Measurements from ENCODE around the gene VEGFB.

DNA sequence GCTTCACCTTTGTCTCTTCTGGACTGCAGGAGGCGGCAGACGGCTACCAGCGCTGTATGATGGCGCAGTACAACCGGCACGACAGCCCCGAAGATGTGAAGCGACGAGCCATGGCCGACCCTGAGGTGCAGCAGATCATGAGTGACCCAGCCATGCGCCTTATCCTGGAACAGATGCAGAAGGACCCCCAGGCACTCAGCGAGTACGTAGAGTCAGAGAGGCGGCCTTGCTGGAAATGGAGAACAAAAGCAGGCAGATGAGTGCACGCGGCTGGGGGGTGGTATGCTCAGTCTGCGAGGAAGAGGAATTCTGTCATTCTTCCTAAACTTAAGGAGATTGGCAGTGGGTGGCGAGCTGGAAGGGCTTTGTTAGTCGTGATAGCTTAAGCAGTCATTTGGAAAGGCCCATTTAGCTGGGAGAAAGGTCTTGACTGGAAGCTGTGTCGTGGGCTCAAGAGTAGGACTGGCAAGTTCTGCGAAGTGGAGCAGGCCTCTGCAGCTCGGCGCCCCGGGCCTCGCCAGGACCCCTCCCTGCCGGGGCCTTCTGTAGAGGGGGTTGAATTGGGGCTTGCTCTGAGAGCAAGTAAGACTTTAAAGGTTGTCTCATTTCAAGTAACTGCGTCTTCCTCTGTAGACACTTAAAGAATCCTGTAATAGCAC is 30.8 kb upstream of the VEGFB start:
- TF ChIP-seq, protein P1, sequence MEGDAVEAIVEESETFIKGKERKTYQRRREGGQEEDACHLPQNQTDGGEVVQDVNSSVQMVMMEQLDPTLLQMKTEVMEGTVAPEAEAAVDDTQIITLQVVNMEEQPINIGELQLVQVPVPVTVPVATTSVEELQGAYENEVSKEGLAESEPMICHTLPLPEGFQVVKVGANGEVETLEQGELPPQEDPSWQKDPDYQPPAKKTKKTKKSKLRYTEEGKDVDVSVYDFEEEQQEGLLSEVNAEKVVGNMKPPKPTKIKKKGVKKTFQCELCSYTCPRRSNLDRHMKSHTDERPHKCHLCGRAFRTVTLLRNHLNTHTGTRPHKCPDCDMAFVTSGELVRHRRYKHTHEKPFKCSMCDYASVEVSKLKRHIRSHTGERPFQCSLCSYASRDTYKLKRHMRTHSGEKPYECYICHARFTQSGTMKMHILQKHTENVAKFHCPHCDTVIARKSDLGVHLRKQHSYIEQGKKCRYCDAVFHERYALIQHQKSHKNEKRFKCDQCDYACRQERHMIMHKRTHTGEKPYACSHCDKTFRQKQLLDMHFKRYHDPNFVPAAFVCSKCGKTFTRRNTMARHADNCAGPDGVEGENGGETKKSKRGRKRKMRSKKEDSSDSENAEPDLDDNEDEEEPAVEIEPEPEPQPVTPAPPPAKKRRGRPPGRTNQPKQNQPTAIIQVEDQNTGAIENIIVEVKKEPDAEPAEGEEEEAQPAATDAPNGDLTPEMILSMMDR (IDR thresholded peaks at IDR 0.05), result no peak
- TF ChIP-seq POLR2A (IDR thresholded peaks at IDR 0.05), result no peak

Data from uterus (tissue), 2 donors.